Neural progenitor cell (in vitro differentiated cells): ENCODE data around the gene PON1. TPM values are rescaled to one million over a fixed set of nuclear protein-coding genes. Genes with fewer than 3 reads are reported as not detected.

ENCODE experiments used
- DNase-seq: peaks from one replicate; pipeline ENCODE4 v3.0.0-alpha.2; 2016; ENCODE audit warnings: low spot score
- H2AFZ ChIP-seq: fragments of 200-600 bp; sonication (generic); replicated peaks from 2 replicates; pipeline ENCODE4 v1.6.1; 2016; ENCODE audit warnings: antibody characterized with exemption
- H3F3A ChIP-seq: fragments of 200-600 bp; sonication (generic); 2 replicates; pipeline ENCODE4 v1.6.1; 2016; ENCODE audit warnings: antibody characterized with exemption, low read depth
- H3K27ac ChIP-seq: fragments of 200-600 bp; sonication (generic); 2 replicates; pipeline ENCODE4 v1.5.1; 2016; ENCODE audit warnings: mild to moderate bottlenecking
- H3K27me3 ChIP-seq: fragments of 200-600 bp; sonication (generic); 2 replicates; pipeline ENCODE4 v1.6.1; 2016; ENCODE audit warnings: mild to moderate bottlenecking, moderate library complexity
- H3K36me3 ChIP-seq: fragments of 200-600 bp; sonication (generic); 2 replicates; pipeline ENCODE4 v1.5.1; 2016
- H3K4me1 ChIP-seq: fragments of 200-600 bp; sonication (generic); 2 replicates; pipeline ENCODE4 v1.6.1; 2016; ENCODE audit warnings: mixed run types
- H3K4me2 ChIP-seq: fragments of 200-600 bp; sonication (generic); 2 replicates; pipeline ENCODE4 v1.6.1; 2016
- H3K4me3 ChIP-seq: fragments of 200-600 bp; sonication (generic); 2 replicates; pipeline ENCODE4 v1.5.1; 2016
- H3K79me2 ChIP-seq: fragments of 200-600 bp; sonication (generic); 2 replicates; pipeline ENCODE4 v1.6.1; 2016; ENCODE audit warnings: low read depth
- H3K9ac ChIP-seq: fragments of 200-600 bp; sonication (generic); 2 replicates; pipeline ENCODE4 v1.6.1; 2016
- H3K9me3 ChIP-seq: fragments of 200-600 bp; sonication (generic); 2 replicates; pipeline ENCODE4 v1.5.1; 2016; ENCODE audit warnings: low read depth
- H4K20me1 ChIP-seq: fragments of 200-600 bp; sonication (generic); 2 replicates; pipeline ENCODE4 v1.6.1; 2016; ENCODE audit warnings: low read depth
- H3K27ac Mint-ChIP-seq: 3 replicates; pipeline ENCODE4 v1.8.0; 2021; ENCODE audit warnings: mixed read lengths
- H3K27me3 Mint-ChIP-seq: 2 replicates; pipeline ENCODE4 v1.8.0; 2022; ENCODE audit warnings: low read depth, mild to moderate bottlenecking, inconsistent platforms, moderate library complexity, mixed read lengths; ENCODE audit not compliant: insufficient read depth
- H3K36me3 Mint-ChIP-seq: 3 replicates; pipeline ENCODE4 v1.8.0; 2021; ENCODE audit warnings: mixed read lengths
- H3K4me1 Mint-ChIP-seq: 3 replicates; pipeline ENCODE4 v1.8.0; 2021; ENCODE audit warnings: mixed read lengths
- H3K4me3 Mint-ChIP-seq: 3 replicates; pipeline ENCODE4 v1.8.0; 2021; ENCODE audit warnings: mild to moderate bottlenecking, moderate library complexity, mixed read lengths
- H3K9me3 Mint-ChIP-seq: 3 replicates; pipeline ENCODE4 v1.8.0; 2020; ENCODE audit warnings: mixed read lengths
- EZH2 ChIP-seq: fragments of 200-600 bp; sonication (generic); IDR thresholded peaks from 2 replicates; pipeline ENCODE4 v1.6.1; 2017; ENCODE audit warnings: antibody characterized with exemption, mild to moderate bottlenecking, moderate library complexity
- EZH2phosphoT487 ChIP-seq: fragments of 200-600 bp; sonication (generic); IDR thresholded peaks from 2 replicates; pipeline ENCODE4 v1.6.1; 2017; ENCODE audit warnings: antibody characterized with exemption
- total RNA-seq: library from RNA; depleted of rRNA; stranded (reverse); fragments of >200 nt; gene quantifications from 2 replicates; pipeline ENCODE4 v1.2.3, GENCODE V29; 2015; ENCODE audit warnings: low replicate concordance
- TF ChIP-seq, protein P1 (sequence below): fragments of 200-600 bp; sonication (generic); IDR thresholded peaks from 2 replicates; pipeline ENCODE4 v1.5.1; 2017; ENCODE audit warnings: antibody characterized with exemption, mild to moderate bottlenecking

PON1 gene
- total RNA-seq, 1 donor from 2014 or later: 1.7 TPM

- H4K20me1 ChIP-seq: no peaks in the 10 kb centered on the region
- H3K4me2 ChIP-seq: no peak overlapping the region
- no peaks in the 10 kb centered on the region for H3K9me3 ChIP-seq
- no peaks in the 10 kb centered on the region for H3F3A ChIP-seq
- TF ChIP-seq EZH2 (no peak), EZH2phosphoT487 (no peak)
- TF ChIP-seq, protein P1, sequence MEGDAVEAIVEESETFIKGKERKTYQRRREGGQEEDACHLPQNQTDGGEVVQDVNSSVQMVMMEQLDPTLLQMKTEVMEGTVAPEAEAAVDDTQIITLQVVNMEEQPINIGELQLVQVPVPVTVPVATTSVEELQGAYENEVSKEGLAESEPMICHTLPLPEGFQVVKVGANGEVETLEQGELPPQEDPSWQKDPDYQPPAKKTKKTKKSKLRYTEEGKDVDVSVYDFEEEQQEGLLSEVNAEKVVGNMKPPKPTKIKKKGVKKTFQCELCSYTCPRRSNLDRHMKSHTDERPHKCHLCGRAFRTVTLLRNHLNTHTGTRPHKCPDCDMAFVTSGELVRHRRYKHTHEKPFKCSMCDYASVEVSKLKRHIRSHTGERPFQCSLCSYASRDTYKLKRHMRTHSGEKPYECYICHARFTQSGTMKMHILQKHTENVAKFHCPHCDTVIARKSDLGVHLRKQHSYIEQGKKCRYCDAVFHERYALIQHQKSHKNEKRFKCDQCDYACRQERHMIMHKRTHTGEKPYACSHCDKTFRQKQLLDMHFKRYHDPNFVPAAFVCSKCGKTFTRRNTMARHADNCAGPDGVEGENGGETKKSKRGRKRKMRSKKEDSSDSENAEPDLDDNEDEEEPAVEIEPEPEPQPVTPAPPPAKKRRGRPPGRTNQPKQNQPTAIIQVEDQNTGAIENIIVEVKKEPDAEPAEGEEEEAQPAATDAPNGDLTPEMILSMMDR: no peak
- Mint-ChIP-seq H3K9me3 (no peaks in the 10 kb centered on the region), H3K27me3 (no peaks in the 10 kb centered on the region), H3K27ac (no peak overlapping the region), H3K4me3 (no peak overlapping the region), H3K4me1 (no peaks in the 10 kb centered on the region), H3K36me3 (peaks cover 3% of the 10 kb centered on the region)
- no peaks in the 10 kb centered on the region for H3K79me2 ChIP-seq
- H3K36me3 ChIP-seq: no peaks in the 10 kb centered on the region
- DNase-seq: no peak
- no peak overlapping the region for H3K9ac ChIP-seq
- no peaks in the 10 kb centered on the region for H3K4me1 ChIP-seq
- H3K27ac ChIP-seq: no peak overlapping the region
- H2AFZ ChIP-seq: no peak overlapping the region
- H3K27me3 ChIP-seq: no peaks in the 10 kb centered on the region
- H3K4me3 ChIP-seq: no peak overlapping the region
Observed at GRCh38 chr7:95261895-95262415, 62.4 kb downstream of the PON1 start.

GRCh38 chr7:95255691-95256090 is 68.6 kb downstream of the PON1 start:
- no peak for DNase-seq
- H3K27me3 Mint-ChIP-seq: no peaks in the 10 kb centered on the region
- TF ChIP-seq, protein P1: no peak
- TF ChIP-seq EZH2phosphoT487 (no peak), EZH2 (no peak)
- no peaks in the 10 kb centered on the region for H3K9me3 Mint-ChIP-seq
- Histone ChIP-seq H3K9ac (no peak overlapping the region), H3K27ac (no peak overlapping the region), H3K4me3 (no peak overlapping the region), H2AFZ (no peak overlapping the region), H3K79me2 (no peaks in the 10 kb centered on the region), H3F3A (no peaks in the 10 kb centered on the region), H3K4me2 (no peak overlapping the region), H4K20me1 (no peaks in the 10 kb centered on the region), H3K36me3 (no peaks in the 10 kb centered on the region), H3K9me3 (no peaks in the 10 kb centered on the region), H3K27me3 (no peaks in the 10 kb centered on the region), H3K4me1 (no peaks in the 10 kb centered on the region)
- no peak overlapping the region for H3K27ac Mint-ChIP-seq
- peaks cover 10% of the 10 kb centered on the region for H3K4me1 Mint-ChIP-seq
- H3K36me3 Mint-ChIP-seq: peaks cover 14% of the 10 kb centered on the region
- H3K4me3 Mint-ChIP-seq: no peak overlapping the region

DNA sequence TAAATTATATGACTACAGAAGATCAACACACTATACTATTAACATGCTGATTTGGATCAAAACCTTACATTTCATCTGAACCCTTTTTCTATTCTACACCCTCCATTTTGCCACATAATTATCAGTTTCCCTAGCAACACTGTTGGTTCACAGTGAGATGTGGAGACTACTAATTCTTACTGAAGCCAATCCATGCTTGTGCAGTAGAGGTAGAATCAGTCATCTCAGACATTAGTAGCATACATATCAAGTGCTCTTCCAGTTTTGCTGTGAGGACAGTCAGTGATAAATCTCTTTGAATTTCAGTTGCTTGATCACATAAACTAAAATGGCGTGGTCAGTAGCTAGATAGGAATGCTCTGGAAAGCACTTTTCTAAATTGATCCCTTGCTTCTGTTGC is 70.3 kb downstream of the PON1 start:
- no peaks in the 10 kb centered on the region for H3K9me3 Mint-ChIP-seq
- H3K4me1 Mint-ChIP-seq: peaks cover 20% of the 10 kb centered on the region
- no peaks in the 10 kb centered on the region for H3F3A ChIP-seq
- H3K4me3 ChIP-seq: no peak overlapping the region
- no peak overlapping the region for H2AFZ ChIP-seq
- no peak overlapping the region for H3K27ac ChIP-seq
- TF ChIP-seq EZH2phosphoT487 (no peak), EZH2 (no peak)
- TF ChIP-seq, protein P1: no peak
- no peak overlapping the region for H3K27ac Mint-ChIP-seq
- no peaks in the 10 kb centered on the region for H3K36me3 ChIP-seq
- no peaks in the 10 kb centered on the region for H3K9me3 ChIP-seq
- no peak overlapping the region for H3K4me2 ChIP-seq
- no peaks in the 10 kb centered on the region for H3K4me1 ChIP-seq
- DNase-seq: no peak
- no peaks in the 10 kb centered on the region for H4K20me1 ChIP-seq
- H3K27me3 Mint-ChIP-seq: peaks cover 3% of the 10 kb centered on the region
- no peak overlapping the region for H3K4me3 Mint-ChIP-seq
- H3K9ac ChIP-seq: no peak overlapping the region
- no peaks in the 10 kb centered on the region for H3K27me3 ChIP-seq
- H3K79me2 ChIP-seq: no peaks in the 10 kb centered on the region
- H3K36me3 Mint-ChIP-seq: peaks cover 15% of the 10 kb centered on the region
